Measurements from ENCODE around the gene LAMA2. TPM values are rescaled to one million over a fixed set of nuclear protein-coding genes. Genes with fewer than 3 reads are reported as not detected.

The LAMA2 gene
- total RNA-seq, 4 donors from 2014 or later = 23.4 to 80.8 (median 28.2) TPM

- intact Hi-C loops (cut with DNase I; ENCODE audit: low total_unique reads) = no loop called here
- WGBS, 2 donors = 93 to 94% methylated on average over 7 of the region's 7 CpGs
- DNase-seq (ENCODE audit: low spot score in 2 of 2) = no peak
- H3K4me3 ChIP-seq (ENCODE audit: low read depth, poor library complexity, severe bottlenecking) = no peak overlapping the region
- TF ChIP-seq POLR2A (IDR thresholded peaks at IDR 0.05) = no peak
- no peak for TF ChIP-seq CTCF (IDR thresholded peaks at IDR 0.05)
Measured at GRCh38 chr6:129382916-129383315, 500.0 kb downstream of the LAMA2 start.

GRCh38 chr6:129385117-129385516 lies 502.2 kb downstream of the LAMA2 start:
- intact Hi-C loops (cut with DNase I; ENCODE audit: low total_unique reads) = no loop called here
- H3K4me3 ChIP-seq (ENCODE audit: low read depth, poor library complexity, severe bottlenecking) = no peak overlapping the region
- DNase-seq (ENCODE audit: low spot score in 2 of 2) = no peak
- TF ChIP-seq POLR2A (IDR thresholded peaks at IDR 0.05) (no peak), CTCF (IDR thresholded peaks at IDR 0.05) (no peak)
- 79 to 86% methylated on average over 1 of the region's 1 CpG for WGBS, 2 donors

- intact Hi-C loops (cut with DNase I; ENCODE audit: low total_unique reads) = no loop called here
- no peak overlapping the region for H3K4me3 ChIP-seq (ENCODE audit: low read depth, poor library complexity, severe bottlenecking)
- whole genome bisulfite sequencing, 2 donors = 83 to 85% methylated on average over 2 of the region's 2 CpGs
- TF ChIP-seq POLR2A (IDR thresholded peaks at IDR 0.05) = no peak
- TF ChIP-seq CTCF (IDR thresholded peaks at IDR 0.05) = no peak
- DNase-seq (ENCODE audit: low spot score in 2 of 2) = no peak
Measured at GRCh38 chr6:129390900-129391299, 508.0 kb downstream of the LAMA2 start.

- intact Hi-C loops (cut with DNase I; ENCODE audit: low total_unique reads) = no loop called here
- 84 to 85% methylated on average over 2 of the region's 2 CpGs for WGBS, 2 donors
Measured at GRCh38 chr6:129393654-129394053, 510.7 kb downstream of the LAMA2 start.

GRCh38 chr6:129398764-129399163 lies 515.8 kb downstream of the LAMA2 start:
- no peak overlapping the region for H3K4me3 ChIP-seq (ENCODE audit: low read depth, poor library complexity, severe bottlenecking)
- DNase-seq (ENCODE audit: low spot score in 2 of 2) = no peak
- 89 to 95% methylated on average over 4 of the region's 4 CpGs for WGBS, 2 donors
- intact Hi-C loops (cut with DNase I; ENCODE audit: low total_unique reads) = no loop called here
- no peak for TF ChIP-seq CTCF (IDR thresholded peaks at IDR 0.05)
- TF ChIP-seq POLR2A (IDR thresholded peaks at IDR 0.05) = no peak

More at GRCh38 chr6:129393654-129394053, 510.7 kb downstream of the LAMA2 start:
- no peak overlapping the region for H3K4me3 ChIP-seq (ENCODE audit: low read depth, poor library complexity, severe bottlenecking)
- TF ChIP-seq POLR2A (IDR thresholded peaks at IDR 0.05) = no peak
- no peak for TF ChIP-seq CTCF (IDR thresholded peaks at IDR 0.05)
- DNase-seq (ENCODE audit: low spot score in 2 of 2) = no peak

- WGBS, 2 donors = 35 to 38% methylated on average over 1 of the region's 1 CpG
- no peak for TF ChIP-seq POLR2A (IDR thresholded peaks at IDR 0.05)
- TF ChIP-seq CTCF (IDR thresholded peaks at IDR 0.05) = no peak
- DNase-seq (ENCODE audit: low spot score in 2 of 2) = no peak
- intact Hi-C loops (cut with DNase I; ENCODE audit: low total_unique reads) = no loop called here
- H3K4me3 ChIP-seq (ENCODE audit: low read depth, poor library complexity, severe bottlenecking) = no peak overlapping the region
Measured at GRCh38 chr6:129402244-129402643, 519.3 kb downstream of the LAMA2 start.
